ENCODE measurements around the gene ZNF750.

ZNF750 gene

DNA sequence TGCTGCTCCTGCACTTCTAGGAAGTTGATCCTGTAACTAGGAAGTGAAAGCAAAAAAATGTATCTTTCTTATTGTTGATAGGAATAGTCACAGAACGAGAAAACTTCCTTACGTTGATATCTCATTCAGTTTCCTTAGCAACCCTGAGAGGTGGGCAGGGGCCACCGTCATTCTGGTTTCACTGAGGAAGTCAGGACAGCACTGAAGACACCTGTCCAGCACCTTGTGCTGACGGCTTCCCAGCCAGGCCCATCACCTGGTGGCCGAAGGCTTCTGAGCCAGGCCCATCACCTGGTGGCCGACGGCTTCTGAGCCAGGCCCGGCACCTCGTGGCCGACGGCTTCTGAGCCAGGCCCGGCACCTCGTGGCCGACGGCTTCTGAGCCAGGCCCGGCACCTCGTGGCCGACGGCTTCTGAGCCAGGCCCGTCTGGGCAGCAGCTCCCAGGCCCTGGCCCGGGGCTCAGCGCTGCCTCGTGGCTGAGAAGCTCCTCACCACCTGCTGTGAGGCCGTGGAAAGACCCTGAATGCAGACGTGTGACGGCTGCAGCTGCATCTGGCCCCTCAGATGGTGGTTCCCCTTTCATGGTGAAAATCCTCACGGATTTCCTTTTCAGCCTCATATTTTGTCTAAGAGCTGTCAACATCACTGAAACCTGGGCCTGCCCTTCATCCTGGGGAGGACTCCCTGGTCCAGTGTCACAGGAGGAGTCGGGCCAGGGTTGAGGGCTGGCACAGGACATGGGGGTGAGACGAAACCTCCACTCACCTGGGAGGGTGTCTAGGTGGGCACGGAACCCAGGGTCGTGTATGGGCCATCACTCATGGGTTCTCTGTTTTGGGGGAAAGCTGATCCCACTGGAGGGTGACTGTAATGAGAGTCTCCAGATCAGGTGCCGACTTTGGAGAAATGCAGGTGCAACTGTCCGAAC lies 33.0 kb upstream of the ZNF750 start:
- DNase-seq (ENCODE audit: low spot score): peak; percentile 70
- TF ChIP-seq, protein P1, sequence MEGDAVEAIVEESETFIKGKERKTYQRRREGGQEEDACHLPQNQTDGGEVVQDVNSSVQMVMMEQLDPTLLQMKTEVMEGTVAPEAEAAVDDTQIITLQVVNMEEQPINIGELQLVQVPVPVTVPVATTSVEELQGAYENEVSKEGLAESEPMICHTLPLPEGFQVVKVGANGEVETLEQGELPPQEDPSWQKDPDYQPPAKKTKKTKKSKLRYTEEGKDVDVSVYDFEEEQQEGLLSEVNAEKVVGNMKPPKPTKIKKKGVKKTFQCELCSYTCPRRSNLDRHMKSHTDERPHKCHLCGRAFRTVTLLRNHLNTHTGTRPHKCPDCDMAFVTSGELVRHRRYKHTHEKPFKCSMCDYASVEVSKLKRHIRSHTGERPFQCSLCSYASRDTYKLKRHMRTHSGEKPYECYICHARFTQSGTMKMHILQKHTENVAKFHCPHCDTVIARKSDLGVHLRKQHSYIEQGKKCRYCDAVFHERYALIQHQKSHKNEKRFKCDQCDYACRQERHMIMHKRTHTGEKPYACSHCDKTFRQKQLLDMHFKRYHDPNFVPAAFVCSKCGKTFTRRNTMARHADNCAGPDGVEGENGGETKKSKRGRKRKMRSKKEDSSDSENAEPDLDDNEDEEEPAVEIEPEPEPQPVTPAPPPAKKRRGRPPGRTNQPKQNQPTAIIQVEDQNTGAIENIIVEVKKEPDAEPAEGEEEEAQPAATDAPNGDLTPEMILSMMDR (IDR thresholded peaks at IDR 0.05; ENCODE audit: extremely low read depth, insufficient read depth, missing control alignments): no peak
- in situ Hi-C loops (cut with MboI; ENCODE audit: low pct_unique_long_range_greater_than_20kb, low sequenced_read_pairs, unreplicated experiment): no loop called here

DNA sequence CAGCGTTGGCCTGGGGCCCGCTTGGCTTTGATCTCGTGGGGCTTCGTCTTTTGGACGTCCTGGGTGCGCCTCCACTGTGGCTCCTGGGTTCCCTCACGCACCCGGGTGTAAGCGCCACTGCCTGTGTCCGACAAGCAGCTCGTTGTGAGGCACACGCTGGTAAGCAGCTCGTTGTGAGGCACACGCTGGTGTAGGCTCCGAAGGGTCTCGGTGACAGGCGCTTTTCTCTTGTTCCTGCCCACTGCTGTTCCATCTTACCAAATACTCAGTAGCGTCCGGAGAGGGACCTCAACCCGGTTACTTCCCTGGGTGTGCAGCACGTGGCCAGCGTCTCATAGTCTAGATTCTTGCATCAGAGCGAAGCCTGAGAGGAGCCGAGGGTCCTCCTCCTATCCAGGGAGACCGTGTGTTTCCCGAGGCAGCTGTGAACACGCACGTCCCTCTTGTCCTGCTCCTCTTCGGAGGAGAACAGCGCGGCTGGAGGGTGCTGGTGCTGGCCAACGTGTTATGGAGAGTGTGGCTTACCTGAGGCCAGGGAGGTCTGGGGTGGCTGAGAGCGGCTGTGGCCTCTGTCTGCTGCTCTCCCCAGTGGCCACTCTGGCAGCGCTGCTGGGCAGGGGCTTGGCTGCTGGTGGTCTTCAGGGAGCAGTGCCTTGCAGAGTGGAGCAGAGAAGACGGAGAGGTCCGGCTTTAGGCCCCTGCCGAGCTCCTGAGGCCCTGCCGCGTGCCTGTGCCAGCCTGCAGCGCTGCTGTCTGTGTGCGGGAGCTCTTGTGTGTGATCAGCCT lies 32.1 kb upstream of the ZNF750 start:
- TF ChIP-seq, protein P1 (IDR thresholded peaks at IDR 0.05; ENCODE audit: extremely low read depth, insufficient read depth, missing control alignments): no peak
- no peak for DNase-seq (ENCODE audit: low spot score)
- in situ Hi-C loops (cut with MboI; ENCODE audit: low pct_unique_long_range_greater_than_20kb, low sequenced_read_pairs, unreplicated experiment): no loop called here

DNA sequence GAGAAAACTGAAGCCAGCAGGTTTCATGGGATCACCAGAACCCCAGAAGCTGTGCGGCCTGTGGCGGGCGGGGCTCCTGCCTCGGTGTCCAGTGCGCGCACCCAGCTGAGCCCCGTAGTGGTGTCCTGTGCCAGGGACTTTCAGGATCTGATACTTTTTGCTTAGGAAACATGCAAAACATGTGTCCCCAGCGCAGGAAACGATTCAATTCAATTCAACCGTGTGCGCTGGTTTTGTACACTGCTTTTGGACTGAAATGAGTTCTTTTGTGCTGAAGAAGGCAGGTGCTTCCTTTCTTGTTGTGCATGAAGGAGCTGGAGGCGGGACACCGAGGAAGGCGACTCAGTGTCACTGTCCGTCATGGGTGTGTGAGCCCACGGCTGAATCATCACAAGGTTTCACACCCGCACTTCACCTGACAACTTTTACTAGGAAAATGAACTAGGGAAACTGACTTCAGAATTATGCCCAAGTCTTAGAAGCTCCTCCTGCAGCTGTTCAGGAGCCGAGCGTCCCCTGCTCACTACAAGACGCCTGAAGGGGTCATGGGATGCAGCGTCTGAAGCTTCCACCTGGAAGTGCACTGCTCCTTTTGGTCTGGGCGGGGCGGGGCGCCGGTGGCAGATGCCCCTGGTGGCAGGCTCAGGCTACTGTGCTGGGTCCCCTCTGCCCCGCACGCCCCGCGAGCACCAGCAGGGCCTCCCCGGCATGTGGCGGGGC lies 31.4 kb upstream of the ZNF750 start:
- in situ Hi-C loops (cut with MboI; ENCODE audit: low pct_unique_long_range_greater_than_20kb, low sequenced_read_pairs, unreplicated experiment): no loop called here
- TF ChIP-seq, protein P1 (IDR thresholded peaks at IDR 0.05; ENCODE audit: extremely low read depth, insufficient read depth, missing control alignments): peak; percentile 29
- DNase-seq (ENCODE audit: low spot score): peak; percentile 89

DNA sequence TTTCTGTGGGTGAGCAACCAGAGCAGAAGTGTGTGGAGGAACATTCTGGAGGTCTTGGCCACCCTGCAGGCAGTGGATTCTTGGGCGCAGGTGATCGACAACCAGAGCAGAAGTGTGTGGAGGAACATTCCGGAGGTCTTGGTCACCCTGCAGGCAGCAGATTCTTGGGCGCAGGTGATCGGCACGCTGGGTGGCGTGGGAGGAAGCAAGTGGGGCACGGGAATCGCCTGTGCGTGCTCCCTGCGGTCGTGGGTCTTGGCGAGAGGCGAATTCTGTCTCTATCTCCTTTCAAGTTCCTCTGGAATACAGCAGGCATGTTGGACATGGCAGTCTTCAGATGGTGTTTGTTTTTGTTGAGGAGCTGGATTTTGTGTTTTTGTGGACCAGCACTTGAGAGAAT lies 30.7 kb upstream of the ZNF750 start:
- TF ChIP-seq, protein P1 (IDR thresholded peaks at IDR 0.05; ENCODE audit: extremely low read depth, insufficient read depth, missing control alignments): no peak
- DNase-seq (ENCODE audit: low spot score): no peak
- in situ Hi-C loops (cut with MboI; ENCODE audit: low pct_unique_long_range_greater_than_20kb, low sequenced_read_pairs, unreplicated experiment): no loop called here

DNA sequence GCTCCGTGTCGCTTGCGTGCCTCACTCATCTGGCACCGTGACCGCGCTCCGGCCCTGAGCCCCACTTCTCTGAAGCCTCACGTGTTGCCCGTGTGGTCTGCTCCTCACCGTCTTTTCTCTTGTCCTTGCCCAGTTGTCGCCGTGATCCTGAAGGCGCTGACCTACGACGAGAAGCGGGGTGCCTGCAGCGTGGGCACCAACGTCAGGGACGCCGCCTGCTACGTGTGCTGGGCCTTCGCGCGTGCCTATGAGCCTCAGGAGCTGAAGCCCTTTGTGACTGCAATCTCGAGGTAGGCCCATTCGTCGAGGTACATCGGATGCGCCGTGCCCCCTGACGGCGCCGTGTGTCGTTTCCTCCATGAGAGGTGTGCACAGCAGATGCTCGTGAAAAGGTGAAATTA lies 30.3 kb upstream of the ZNF750 start:
- TF ChIP-seq, protein P1 (IDR thresholded peaks at IDR 0.05; ENCODE audit: extremely low read depth, insufficient read depth, missing control alignments): no peak
- in situ Hi-C loops (cut with MboI; ENCODE audit: low pct_unique_long_range_greater_than_20kb, low sequenced_read_pairs, unreplicated experiment): no loop called here
- no peak for DNase-seq (ENCODE audit: low spot score)

DNA sequence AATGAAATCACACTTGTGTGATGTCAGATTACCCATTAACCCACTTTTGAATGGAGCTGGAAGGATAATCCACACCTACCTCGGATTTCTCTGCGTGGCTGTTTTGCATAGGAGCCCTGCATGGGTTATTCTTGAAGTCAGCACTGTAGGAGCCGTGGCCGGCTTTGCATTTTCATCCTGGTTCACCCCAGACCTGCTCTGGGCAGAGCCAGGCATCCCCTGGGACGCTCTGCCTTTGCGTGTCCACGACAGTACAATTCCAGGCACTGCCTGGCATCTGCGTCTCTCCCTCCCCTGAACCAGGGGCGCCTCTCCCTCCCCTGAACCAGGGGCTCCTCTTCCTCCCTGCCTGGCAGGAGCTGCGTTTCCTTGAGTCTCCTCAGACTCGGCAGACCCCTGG lies 29.7 kb upstream of the ZNF750 start:
- no peak for DNase-seq (ENCODE audit: low spot score)
- in situ Hi-C loops (cut with MboI; ENCODE audit: low pct_unique_long_range_greater_than_20kb, low sequenced_read_pairs, unreplicated experiment): no loop called here
- TF ChIP-seq, protein P1 (IDR thresholded peaks at IDR 0.05; ENCODE audit: extremely low read depth, insufficient read depth, missing control alignments): no peak
